HG02973 (cell line): Measurements from ENCODE around the gene FOXN3.
"Not testable (repeated sequence)": the region's sequence is repeated elsewhere in the genome, so short reads cannot be mapped to it uniquely, and the experiment has no call there.

ENCODE experiments used
- ATAC-seq: cut with Tn5 transposase; IDR thresholded peaks from one replicate; pipeline ENCODE4 v1.9.1; 2021; ENCODE audit warnings: moderate library complexity; ENCODE audit not compliant: unreplicated experiment

Gene FOXN3

GRCh38 chr14:89178800-89179535, 238.1 kb downstream of the FOXN3 start:
- ATAC-seq: no peak

GRCh38 chr14:89178376-89178775, 238.7 kb downstream of the FOXN3 start:
- no peak for ATAC-seq

- no peak for ATAC-seq
Measured at GRCh38 chr14:89175881-89176799, 240.9 kb downstream of the FOXN3 start.

GRCh38 chr14:89171628-89172027, 245.4 kb downstream of the FOXN3 start:
- no peak for ATAC-seq

GRCh38 chr14:89171168-89171567, 245.9 kb downstream of the FOXN3 start:
- no peak for ATAC-seq

GRCh38 chr14:89167705-89168104, 249.3 kb downstream of the FOXN3 start:
- ATAC-seq: no peak

- ATAC-seq: no peak
Measured at GRCh38 chr14:89166633-89167032, 250.4 kb downstream of the FOXN3 start.

- peak; percentile 62 for ATAC-seq
Measured at GRCh38 chr14:89165189-89166181, 251.5 kb downstream of the FOXN3 start.

GRCh38 chr14:89164168-89165073, 252.6 kb downstream of the FOXN3 start:
- peak; percentile 29 for ATAC-seq

GRCh38 chr14:89163031-89163636, 253.9 kb downstream of the FOXN3 start:
- no peak for ATAC-seq

GRCh38 chr14:89162586-89162985, 254.4 kb downstream of the FOXN3 start:
- no peak for ATAC-seq

GRCh38 chr14:89160437-89160836, 256.6 kb downstream of the FOXN3 start:
- ATAC-seq: no peak

GRCh38 chr14:89158701-89159100, 258.3 kb downstream of the FOXN3 start:
- no peak for ATAC-seq

GRCh38 chr14:89158104-89158503, 258.9 kb downstream of the FOXN3 start:
- ATAC-seq: not testable (repeated sequence)

- ATAC-seq: no peak
Measured at GRCh38 chr14:89155491-89155890, 261.5 kb downstream of the FOXN3 start.

- ATAC-seq: not testable (repeated sequence)
Measured at GRCh38 chr14:89151693-89152092, 265.3 kb downstream of the FOXN3 start.

GRCh38 chr14:89146274-89146673, 270.8 kb downstream of the FOXN3 start:
- no peak for ATAC-seq

GRCh38 chr14:89144642-89145041, 272.4 kb downstream of the FOXN3 start:
- no peak for ATAC-seq

- ATAC-seq: no peak
Measured at GRCh38 chr14:89144066-89144465, 273.0 kb downstream of the FOXN3 start.
